H1 (cell line): ENCODE results near the gene MTMR6. TPM values are rescaled to one million over a fixed set of nuclear protein-coding genes. Genes with fewer than 3 reads are reported as not detected.

Experiments
- ASH2L ChIP-seq: fragments of 200-600, 300-600 bp; sonication (generic); IDR thresholded peaks from one replicate; pipeline ENCODE4 v1.7.1; 2017; ENCODE audit warnings: low read length
- BACH1 ChIP-seq: IDR thresholded peaks from 2 replicates; pipeline ENCODE4 v1.6.1; 2012; ENCODE audit warnings: low read length, improper control_type of control experiment
- CHD1 ChIP-seq: IDR thresholded peaks from 2 replicates; pipeline ENCODE4 v1.6.1; 2012; ENCODE audit warnings: low read depth, low read length, improper control_type of control experiment
- CHD2 ChIP-seq: IDR thresholded peaks from 2 replicates; pipeline ENCODE4 v1.6.1; 2012; ENCODE audit warnings: low read length, improper control_type of control experiment
- FOSL1 ChIP-seq: IDR thresholded peaks from 2 replicates; pipeline ENCODE4 v1.6.1; 2011; ENCODE audit warnings: mild to moderate bottlenecking, low read depth, low read length, moderate library complexity; ENCODE audit not compliant: insufficient read depth
- GABPA ChIP-seq: IDR thresholded peaks from 2 replicates; pipeline ENCODE4 v1.6.1; 2011; ENCODE audit warnings: mild to moderate bottlenecking, low read length, moderate library complexity, borderline replicate concordance; ENCODE audit not compliant: insufficient read depth
- KDM1A ChIP-seq: fragments of 200-600, 300-600 bp; sonication (generic); IDR thresholded peaks from 2 replicates; pipeline ENCODE4 v1.7.1; 2016; ENCODE audit warnings: mild to moderate bottlenecking, low read length, borderline replicate concordance
- KDM5A ChIP-seq: fragments of 200-600 bp; IDR thresholded peaks from 2 replicates; pipeline ENCODE4 v1.7.1; 2012; ENCODE audit warnings: mild to moderate bottlenecking, low read length, inconsistent platforms, mixed read lengths
- MAFK ChIP-seq: IDR thresholded peaks from 2 replicates; pipeline ENCODE4 v1.6.1; 2012; ENCODE audit warnings: low read depth, mild to moderate bottlenecking, improper control_type of control experiment, low read length
- RNF2 ChIP-seq: fragments of 200-900, 300-1000 bp; sonication (generic); IDR thresholded peaks from 2 replicates; pipeline ENCODE4 v1.7.1; 2016; ENCODE audit warnings: borderline replicate concordance, low read depth, mild to moderate bottlenecking, antibody characterized with exemption, low read length; ENCODE audit not compliant: poor library complexity, severe bottlenecking; ENCODE audit errors: missing control alignments
- RXRA ChIP-seq: IDR thresholded peaks from 2 replicates; pipeline ENCODE4 v1.6.1; 2011; ENCODE audit warnings: low read depth, mild to moderate bottlenecking, low read length, moderate library complexity; ENCODE audit not compliant: insufficient read depth
- SAP30 ChIP-seq: fragments of 300-600 bp; sonication (generic); IDR thresholded peaks from 2 replicates; pipeline ENCODE4 v1.7.1; 2012; ENCODE audit warnings: low read length, moderate library complexity, mild to moderate bottlenecking, inconsistent platforms; ENCODE audit not compliant: insufficient read depth, insufficient replicate concordance
- SIX5 ChIP-seq: IDR thresholded peaks from 2 replicates; pipeline ENCODE4 v1.6.1; 2011; ENCODE audit warnings: mild to moderate bottlenecking, low read depth, low read length
- TAF1 ChIP-seq: IDR thresholded peaks from 2 replicates; pipeline ENCODE4 v1.6.1; 2011; ENCODE audit warnings: mild to moderate bottlenecking, low read depth, low read length
- TAF7 ChIP-seq: optimal IDR thresholded peaks from 2 replicates; pipeline ENCODE3; 2011; ENCODE audit warnings: low read depth, mild to moderate bottlenecking, inconsistent platforms, low read length, moderate library complexity, borderline replicate concordance
- TCF12 ChIP-seq: IDR thresholded peaks from 2 replicates; pipeline ENCODE4 v1.6.1; 2011; ENCODE audit warnings: low read depth, mild to moderate bottlenecking, low read length
- YY1 ChIP-seq: IDR thresholded peaks from 2 replicates; pipeline ENCODE4 v1.6.1; 2011; ENCODE audit warnings: low read depth, mild to moderate bottlenecking, low read length
- polyA plus RNA-seq, 7 experiments: library from polyadenylated mRNA; depleted of rRNA in 3 of 7; stranded (reverse) in 5 of 7; unstranded in 2 of 7; fragments of >200 nt in 5 of 7; fragments of 200-250 nt in 2 of 7; gene quantifications; 1 replicate in 5 of 7; 2 replicates in 1 of 7; 4 replicates in 1 of 7; pipeline versions ENCODE4 v1.2.1 to v1.2.3, GENCODE V29; 2011 to 2013; ENCODE audit warnings: missing spikeins in 2 of 7, mixed read lengths in 2 of 7
- total RNA-seq: library from RNA; stranded (reverse); fragmentation: NEBNext Ultra II Directional; extraction: Animal tissue kit (Norgen Biotek cat#: 25700); gene quantifications from 2 replicates; pipeline ENCODE4 v1.2.1, GENCODE V29; 2021
- TF ChIP-seq, protein P1 (sequence below): IDR thresholded peaks from 2 replicates; pipeline ENCODE4 v1.6.1; 2011; ENCODE audit warnings: low read depth, mild to moderate bottlenecking, low read length; ENCODE audit not compliant: insufficient read depth
- TF ChIP-seq, protein P2 (sequence below): IDR thresholded peaks from 2 replicates; pipeline ENCODE4 v1.6.1; 2012; ENCODE audit warnings: inconsistent platforms
- TF ChIP-seq, protein P3 (sequence below): IDR thresholded peaks from 2 replicates; pipeline ENCODE4 v1.6.1; 2011; ENCODE audit warnings: low read length, improper control_type of control experiment

The MTMR6 gene
- total and polyA plus RNA-seq, 2 of the 8 experiments (the other 6 are each of a cell fraction or from before 2014, with no cell fraction given): 2.1 to 8.4 TPM

DNA sequence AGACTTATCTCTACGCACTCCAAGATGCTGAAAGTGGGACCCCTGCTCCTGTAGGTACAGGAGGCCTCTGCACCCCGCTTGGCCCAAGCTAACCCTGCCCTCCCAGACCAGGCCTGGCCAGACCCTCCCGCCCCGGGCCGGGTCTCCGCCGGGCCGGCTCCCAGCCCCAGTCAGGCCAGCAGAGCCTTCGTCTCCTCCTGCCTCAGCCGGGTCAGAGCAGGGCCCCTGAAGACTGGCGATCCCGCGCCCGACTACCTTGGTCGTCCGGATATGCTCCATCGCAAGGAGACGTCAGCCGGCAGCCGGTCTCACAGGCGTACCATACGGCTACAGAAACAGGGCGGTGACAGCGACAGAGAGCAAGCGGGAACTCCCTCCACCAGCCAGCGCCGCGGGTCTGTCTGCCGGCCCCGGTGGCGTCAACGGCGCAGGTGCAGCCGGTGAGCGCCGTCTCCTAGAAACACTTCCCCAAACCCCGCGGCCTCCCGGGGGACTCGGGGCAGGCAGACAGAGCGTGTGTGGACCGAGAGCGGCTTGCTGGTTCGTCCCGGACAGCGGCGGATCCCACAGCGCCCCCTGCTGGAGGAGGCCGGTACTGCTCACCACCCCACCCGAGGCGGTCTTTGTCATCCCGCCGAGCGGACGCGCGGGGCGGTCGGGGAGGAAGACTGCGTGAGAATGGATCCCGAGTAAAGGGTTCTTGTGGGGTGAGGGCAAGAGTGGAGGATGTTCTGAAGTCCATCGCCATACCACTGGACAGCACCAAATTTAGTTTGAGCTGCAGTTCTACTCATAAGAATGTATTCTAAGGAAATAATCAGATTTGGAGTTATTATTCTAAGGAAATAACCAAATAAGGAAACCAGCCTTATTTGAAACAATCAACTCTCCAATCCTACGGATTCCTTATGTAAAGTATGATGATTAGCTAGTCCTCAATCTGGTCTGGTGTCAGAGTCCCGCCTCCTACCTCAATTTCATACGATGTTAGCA, at the start of gene MTMR6 (continued):
- TF ChIP-seq SAP30: no peak
- TF ChIP-seq ASH2L: peak; percentile 92
- TF ChIP-seq GABPA: no peak
- no peak for TF ChIP-seq RNF2
- no peak for TF ChIP-seq CHD1
- TF ChIP-seq KDM1A: no peak
- TF ChIP-seq SIX5: no peak
- TF ChIP-seq MAFK: no peak
- no peak for TF ChIP-seq KDM5A
- TF ChIP-seq, protein P1, sequence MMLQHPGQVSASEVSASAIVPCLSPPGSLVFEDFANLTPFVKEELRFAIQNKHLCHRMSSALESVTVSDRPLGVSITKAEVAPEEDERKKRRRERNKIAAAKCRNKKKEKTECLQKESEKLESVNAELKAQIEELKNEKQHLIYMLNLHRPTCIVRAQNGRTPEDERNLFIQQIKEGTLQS: no peak
- TF ChIP-seq RXRA: no peak
- TF ChIP-seq FOSL1: no peak
- TF ChIP-seq, protein P2, sequence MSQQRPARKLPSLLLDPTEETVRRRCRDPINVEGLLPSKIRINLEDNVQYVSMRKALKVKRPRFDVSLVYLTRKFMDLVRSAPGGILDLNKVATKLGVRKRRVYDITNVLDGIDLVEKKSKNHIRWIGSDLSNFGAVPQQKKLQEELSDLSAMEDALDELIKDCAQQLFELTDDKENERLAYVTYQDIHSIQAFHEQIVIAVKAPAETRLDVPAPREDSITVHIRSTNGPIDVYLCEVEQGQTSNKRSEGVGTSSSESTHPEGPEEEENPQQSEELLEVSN: peak; percentile 41; the same call in 1 of the 2 replicates
- 0 out of 2 replicates have a peak, but pooled peaks have one; percentile 24 for TF ChIP-seq CHD2
- TF ChIP-seq, protein P3, sequence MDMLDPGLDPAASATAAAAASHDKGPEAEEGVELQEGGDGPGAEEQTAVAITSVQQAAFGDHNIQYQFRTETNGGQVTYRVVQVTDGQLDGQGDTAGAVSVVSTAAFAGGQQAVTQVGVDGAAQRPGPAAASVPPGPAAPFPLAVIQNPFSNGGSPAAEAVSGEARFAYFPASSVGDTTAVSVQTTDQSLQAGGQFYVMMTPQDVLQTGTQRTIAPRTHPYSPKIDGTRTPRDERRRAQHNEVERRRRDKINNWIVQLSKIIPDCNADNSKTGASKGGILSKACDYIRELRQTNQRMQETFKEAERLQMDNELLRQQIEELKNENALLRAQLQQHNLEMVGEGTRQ: no peak; the same call in 1 of the 2 replicates
- TF ChIP-seq TAF7: no peak
- peak; percentile 71; the same call in 1 of the 2 replicates for TF ChIP-seq TCF12
- no peak for TF ChIP-seq YY1
- peak; percentile 64; the same call in 1 of the 2 replicates for TF ChIP-seq TAF1
- TF ChIP-seq BACH1: peak; percentile 70
